ENCODE data around the gene CD28. TPM values are rescaled to one million over a fixed set of nuclear protein-coding genes. Genes with fewer than 3 reads are reported as not detected.
A peak's percentile ranks its signal among the peaks of the same experiment; 100 is the strongest.

The CD28 gene
- total RNA-seq, 1 experiment from 2014 or later: 0.84 TPM

DNA sequence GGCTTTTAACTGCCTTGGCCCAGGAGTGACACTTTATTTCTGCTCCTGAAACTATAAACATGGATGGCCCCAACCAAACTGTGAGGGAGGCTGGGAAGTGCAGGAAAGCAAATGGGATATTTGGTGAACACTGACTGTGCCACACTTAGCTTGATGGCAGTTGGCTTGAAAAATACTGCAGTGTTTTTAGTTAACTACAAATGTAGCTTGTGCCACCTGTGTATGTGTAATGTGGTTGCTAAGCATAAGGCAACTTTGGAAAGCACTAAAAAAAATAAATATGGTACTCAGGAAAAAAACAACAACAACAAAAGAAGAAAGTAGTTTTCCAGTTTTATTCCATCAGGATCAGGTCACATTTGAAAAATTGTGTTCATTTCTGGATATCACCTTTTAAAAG, 73.8 kb downstream of the CD28 start:
- Histone ChIP-seq H3K4me3 (ENCODE audit: low read depth, low read length) (no peak overlapping the region), H3K4me1 (peaks cover 33% of the 10 kb centered on the region), H3K9me3 (no peaks in the 10 kb centered on the region), H3K27me3 (replicated peaks; ENCODE audit: control insufficient read depth, insufficient read depth, low read length) (no peaks in the 10 kb centered on the region), H3K36me3 (ENCODE audit: control insufficient read depth, insufficient read depth, low read length) (no peaks in the 10 kb centered on the region)
- TF ChIP-seq, protein P1, sequence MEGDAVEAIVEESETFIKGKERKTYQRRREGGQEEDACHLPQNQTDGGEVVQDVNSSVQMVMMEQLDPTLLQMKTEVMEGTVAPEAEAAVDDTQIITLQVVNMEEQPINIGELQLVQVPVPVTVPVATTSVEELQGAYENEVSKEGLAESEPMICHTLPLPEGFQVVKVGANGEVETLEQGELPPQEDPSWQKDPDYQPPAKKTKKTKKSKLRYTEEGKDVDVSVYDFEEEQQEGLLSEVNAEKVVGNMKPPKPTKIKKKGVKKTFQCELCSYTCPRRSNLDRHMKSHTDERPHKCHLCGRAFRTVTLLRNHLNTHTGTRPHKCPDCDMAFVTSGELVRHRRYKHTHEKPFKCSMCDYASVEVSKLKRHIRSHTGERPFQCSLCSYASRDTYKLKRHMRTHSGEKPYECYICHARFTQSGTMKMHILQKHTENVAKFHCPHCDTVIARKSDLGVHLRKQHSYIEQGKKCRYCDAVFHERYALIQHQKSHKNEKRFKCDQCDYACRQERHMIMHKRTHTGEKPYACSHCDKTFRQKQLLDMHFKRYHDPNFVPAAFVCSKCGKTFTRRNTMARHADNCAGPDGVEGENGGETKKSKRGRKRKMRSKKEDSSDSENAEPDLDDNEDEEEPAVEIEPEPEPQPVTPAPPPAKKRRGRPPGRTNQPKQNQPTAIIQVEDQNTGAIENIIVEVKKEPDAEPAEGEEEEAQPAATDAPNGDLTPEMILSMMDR (IDR thresholded peaks at IDR 0.05; ENCODE audit: insufficient read depth in 1 of 2, low read depth in 1 of 2, low read length in 1 of 2, severe bottlenecking in 1 of 2, unreplicated experiment in 1 of 2): no peak
- Mint-ChIP-seq H3K9me3 (ENCODE audit: unreplicated experiment) (peaks cover 22% of the 10 kb centered on the region), H3K27ac (ENCODE audit: unreplicated experiment) (no peak overlapping the region), H3K27me3 (ENCODE audit: insufficient read depth, unreplicated experiment) (no peaks in the 10 kb centered on the region), H3K36me3 (ENCODE audit: insufficient read depth, unreplicated experiment) (peaks cover 42% of the 10 kb centered on the region), H3K4me3 (ENCODE audit: unreplicated experiment) (no peak overlapping the region), H3K4me1 (ENCODE audit: low read depth, unreplicated experiment) (peaks cover 27% of the 10 kb centered on the region)
- BruUV-seq (replicated peaks): no TSS peak
- ChIA-PET POLR2A (no interaction called here), CTCF (no interaction called here)
- intact Hi-C loops (cut with micrococcal nuclease; ENCODE audit: unreplicated experiment): loop anchor here (5.0 kb wide), 1 partner anchor 228 kb away; no protein-coding TSS in a partner anchor
- DNase-seq: no peak

DNA sequence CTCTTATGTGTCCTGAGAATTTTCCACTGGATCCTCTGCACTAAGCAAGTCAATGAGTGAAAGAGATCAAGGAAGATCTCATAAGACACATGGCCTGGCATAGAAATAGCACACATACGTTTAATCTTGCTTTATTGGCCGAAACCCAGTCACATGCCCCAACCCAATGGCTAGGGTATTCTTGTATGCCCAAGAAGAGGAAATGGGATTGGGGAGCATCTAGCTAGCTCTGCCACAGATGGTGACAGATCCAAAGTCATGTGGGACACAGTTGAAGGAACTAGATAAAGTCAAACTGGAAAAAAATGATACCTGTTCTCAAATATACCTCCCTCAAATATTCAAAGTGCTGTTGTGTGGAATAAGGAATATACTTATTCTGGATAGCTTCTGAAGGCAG, 74.7 kb downstream of the CD28 start:
- no peaks in the 10 kb centered on the region for H3K27me3 ChIP-seq (replicated peaks; ENCODE audit: control insufficient read depth, insufficient read depth, low read length)
- intact Hi-C loops (cut with micrococcal nuclease; ENCODE audit: unreplicated experiment): loop anchor here (5.0 kb wide), 1 partner anchor 229 kb away; no protein-coding TSS in a partner anchor
- Mint-ChIP-seq H3K9me3 (ENCODE audit: unreplicated experiment) (peaks cover 22% of the 10 kb centered on the region), H3K4me1 (ENCODE audit: low read depth, unreplicated experiment) (peaks cover 27% of the 10 kb centered on the region), H3K36me3 (ENCODE audit: insufficient read depth, unreplicated experiment) (peaks cover 37% of the 10 kb centered on the region), H3K27me3 (ENCODE audit: insufficient read depth, unreplicated experiment) (no peaks in the 10 kb centered on the region), H3K27ac (ENCODE audit: unreplicated experiment) (peak overlapping the region; percentile 96), H3K4me3 (ENCODE audit: unreplicated experiment) (no peak overlapping the region)
- no TSS peak for BruUV-seq (replicated peaks)
- TF ChIP-seq, protein P1 (IDR thresholded peaks at IDR 0.05; ENCODE audit: insufficient read depth in 1 of 2, low read depth in 1 of 2, low read length in 1 of 2, severe bottlenecking in 1 of 2, unreplicated experiment in 1 of 2): no peak
- no peaks in the 10 kb centered on the region for H3K36me3 ChIP-seq (ENCODE audit: control insufficient read depth, insufficient read depth, low read length)
- no peak for DNase-seq
- peaks cover 33% of the 10 kb centered on the region for H3K4me1 ChIP-seq
- H3K4me3 ChIP-seq (ENCODE audit: low read depth, low read length): no peak overlapping the region
- no peaks in the 10 kb centered on the region for H3K9me3 ChIP-seq
- CTCF ChIA-PET: no interaction called here
- POLR2A ChIA-PET: no interaction called here

DNA sequence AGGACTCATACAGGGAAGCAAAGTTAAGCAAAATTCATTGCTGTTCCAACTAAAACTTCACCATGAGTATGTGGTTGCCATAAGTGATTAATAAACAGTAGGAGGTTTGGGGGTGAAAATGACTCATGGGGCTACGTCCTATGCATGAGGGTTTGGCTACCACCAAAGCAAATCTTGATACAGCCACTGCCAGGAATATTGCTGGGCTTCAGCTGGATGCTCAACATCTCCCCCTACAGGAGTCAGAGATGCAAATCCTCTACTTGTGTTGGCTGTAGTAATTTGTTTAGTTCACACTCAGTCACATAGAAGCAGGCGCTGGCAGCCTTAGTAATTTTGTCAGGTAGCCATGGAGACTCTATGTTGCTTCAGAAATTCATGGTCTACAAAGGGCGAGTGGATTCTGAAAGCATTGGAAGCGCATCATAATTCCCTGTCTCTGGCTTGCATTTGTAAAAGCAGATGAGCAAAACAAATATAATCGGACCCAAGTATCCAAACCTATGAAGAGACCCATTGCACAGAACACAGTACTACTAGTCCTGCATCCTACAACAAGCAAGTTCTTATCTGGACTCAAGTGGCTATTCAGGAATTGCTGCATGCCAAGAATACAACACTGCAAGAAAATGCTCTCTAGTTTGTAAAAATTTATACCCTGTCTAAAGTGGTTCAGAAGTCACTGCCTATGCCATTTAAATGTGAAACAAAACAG, 76.0 kb downstream of the CD28 start:
- peaks cover 44% of the 10 kb centered on the region for H3K4me1 ChIP-seq
- ChIA-PET CTCF (interaction anchor here (1.6 to 2.3 kb wide), 2 partner anchors 31 to 33 kb away, joined by 8 to 33 read pairs; no protein-coding TSS in a partner anchor), POLR2A (no interaction called here)
- TF ChIP-seq, protein P1 (IDR thresholded peaks at IDR 0.05; ENCODE audit: insufficient read depth in 1 of 2, low read depth in 1 of 2, low read length in 1 of 2, severe bottlenecking in 1 of 2, unreplicated experiment in 1 of 2): peak; percentile 68
- H3K9me3 ChIP-seq: no peaks in the 10 kb centered on the region
- BruUV-seq (replicated peaks): no TSS peak
- peak overlapping the region; percentile 37 for H3K4me3 Mint-ChIP-seq (ENCODE audit: unreplicated experiment)
- intact Hi-C loops (cut with micrococcal nuclease; ENCODE audit: unreplicated experiment): loop anchor here (1.0 to 5.0 kb wide), 4 partner anchors 84 to 298 kb away; no protein-coding TSS in a partner anchor
- H3K9me3 Mint-ChIP-seq (ENCODE audit: unreplicated experiment): peaks cover 13% of the 10 kb centered on the region
- peaks cover 27% of the 10 kb centered on the region for H3K4me1 Mint-ChIP-seq (ENCODE audit: low read depth, unreplicated experiment)
- H3K27me3 ChIP-seq (replicated peaks; ENCODE audit: control insufficient read depth, insufficient read depth, low read length): no peaks in the 10 kb centered on the region
- H3K4me3 ChIP-seq (ENCODE audit: low read depth, low read length): no peak overlapping the region
- no peaks in the 10 kb centered on the region for H3K36me3 ChIP-seq (ENCODE audit: control insufficient read depth, insufficient read depth, low read length)
- peak overlapping the region; percentile 96 for H3K27ac Mint-ChIP-seq (ENCODE audit: unreplicated experiment)
- H3K27me3 Mint-ChIP-seq (ENCODE audit: insufficient read depth, unreplicated experiment): no peaks in the 10 kb centered on the region
- DNase-seq: peak; percentile 75 to 78
- peaks cover 42% of the 10 kb centered on the region for H3K36me3 Mint-ChIP-seq (ENCODE audit: insufficient read depth, unreplicated experiment)
